PC-9 (cell line): ENCODE data around the gene LUZP1. TPM values are rescaled to one million over a fixed set of nuclear protein-coding genes. Genes with fewer than 3 reads are reported as not detected.
A peak's percentile ranks its signal among the peaks of the same experiment; 100 is the strongest.

Experiments
- BruUV-seq: library from RNA; stranded (reverse); fragments of 400-500 nt; replicated peaks from 2 replicates; lab custom pipeline; 2021; lab: Mats Ljungman, UMichigan
- CTCF ChIA-PET: fragments of 300-600 bp; sonication (Branson Sonifier 250); formaldehyde crosslinking; loops from one replicate; lab custom pipeline; 2022; ENCODE audit warnings: antibody characterized with exemption; lab: Charles Lee
- POLR2A ChIA-PET: fragments of 300-600 bp; sonication (Branson Sonifier 250); formaldehyde crosslinking; loops from one replicate; lab custom pipeline; 2022; ENCODE audit warnings: antibody characterized with exemption; ENCODE audit not compliant: unreplicated experiment; lab: Charles Lee
- DNase-seq, 2 experiments: peaks; one replicate each; pipeline versions ENCODE4 v3.0.0 to v3.0.0-alpha.2; 2015 to 2022; ENCODE audit warnings: mixed read lengths in 1 of 2
- H2AFZ ChIP-seq: fragments of 200-600 bp; sonication (generic); 2 replicates; pipeline ENCODE4 v1.8.1; 2017; ENCODE audit warnings: antibody characterized with exemption
- H3F3A ChIP-seq: fragments of 200-600 bp; sonication (generic); 2 replicates; pipeline ENCODE4 v1.8.1; 2017; ENCODE audit warnings: antibody characterized with exemption, mild to moderate bottlenecking, low read depth; ENCODE audit not compliant: insufficient read depth
- H3K27ac ChIP-seq: fragments of 200-600 bp; sonication (generic); 2 replicates; pipeline ENCODE4 v1.6.1; 2016; ENCODE audit warnings: mixed run types
- H3K27me3 ChIP-seq: fragments of 200-600 bp; sonication (generic); 2 replicates; pipeline ENCODE4 v1.6.1; 2016; ENCODE audit warnings: low read depth, mixed run types; ENCODE audit not compliant: insufficient read depth
- H3K36me3 ChIP-seq: fragments of 200-600 bp; sonication (generic); 2 replicates; pipeline ENCODE4 v1.6.1; 2016; ENCODE audit warnings: low read depth, mixed run types
- H3K4me1 ChIP-seq: fragments of 200-600 bp; sonication (generic); replicated peaks from 2 replicates; pipeline ENCODE4 v1.6.1; 2016; ENCODE audit warnings: mixed run types; ENCODE audit not compliant: insufficient read depth
- H3K4me2 ChIP-seq: fragments of 200-600 bp; sonication (generic); 2 replicates; pipeline ENCODE4 v1.6.1; 2017; ENCODE audit warnings: mixed run types
- H3K4me3 ChIP-seq: fragments of 200-600 bp; sonication (generic); 2 replicates; pipeline ENCODE4 v1.6.1; 2016; ENCODE audit warnings: mixed run types
- H3K79me2 ChIP-seq: fragments of 200-600 bp; sonication (generic); 2 replicates; pipeline ENCODE4 v1.6.1; 2017; ENCODE audit warnings: low read depth, mixed run types
- H3K9me2 ChIP-seq: fragments of 200-600 bp; sonication (generic); 2 replicates; pipeline ENCODE4 v1.8.1; 2017; ENCODE audit warnings: mild to moderate bottlenecking; ENCODE audit not compliant: insufficient read depth
- H3K9me3 ChIP-seq: fragments of 200-600 bp; sonication (generic); 2 replicates; pipeline ENCODE4 v1.8.1; 2016; ENCODE audit warnings: low read depth; ENCODE audit not compliant: insufficient read depth
- H4K20me1 ChIP-seq: fragments of 200-600 bp; sonication (generic); 2 replicates; pipeline ENCODE4 v1.8.1; 2017; ENCODE audit not compliant: insufficient read depth
- CTCF ChIP-seq: fragments of 200-600 bp; sonication (generic); conservative IDR thresholded peaks from 2 replicates; pipeline ENCODE4 v1.6.1; 2017; ENCODE audit warnings: mixed run types, antibody characterized with exemption, mild to moderate bottlenecking, moderate library complexity
- EZH2 ChIP-seq: fragments of 200-600 bp; sonication (generic); IDR thresholded peaks from 2 replicates; pipeline ENCODE4 v1.8.0; 2017; ENCODE audit warnings: antibody characterized with exemption, low read depth
- intact Hi-C: fragments of 100-400 bp; cut with micrococcal nuclease; formaldehyde crosslinking; loops from one replicate; pipeline ENCODE4 v1.10.0; 2022; ENCODE audit not compliant: unreplicated experiment
- total RNA-seq: library from RNA; stranded (reverse); gene quantifications from 2 replicates; pipeline ENCODE4 v1.2.3, GENCODE V29; 2021

The LUZP1 gene
- total RNA-seq, 1 experiment from 2014 or later = 35.0 TPM

- peak; percentile 47 to 55 for DNase-seq
- TF ChIP-seq CTCF (peak; percentile 80), EZH2 (no peak)
- H3K4me1 ChIP-seq = peaks cover 48% of the 10 kb centered on the region
- peaks cover 5% of the 10 kb centered on the region; the same call in 1 of the 2 replicates for H3K36me3 ChIP-seq
- peak overlapping the region; percentile 86 for H3K27ac ChIP-seq
- H2AFZ ChIP-seq = no peak overlapping the region
- no TSS peak for BruUV-seq
- H4K20me1 ChIP-seq = no peaks in the 10 kb centered on the region
- H3K27me3 ChIP-seq = no peaks in the 10 kb centered on the region
- H3K79me2 ChIP-seq = peaks cover 18% of the 10 kb centered on the region; the same call in 1 of the 2 replicates
- intact Hi-C loops = loop anchor here (1.0 to 2.0 kb wide), 2 partner anchors 86 to 122 kb away; no protein-coding TSS in a partner anchor
- CTCF ChIA-PET = interaction anchor here (0.5 to 3.0 kb wide), 3 partner anchors 86 to 325 kb away, joined by 4 to 35 read pairs (median 4); no protein-coding TSS in a partner anchor
- H3K9me2 ChIP-seq = no peaks in the 10 kb centered on the region
- no peak overlapping the region for H3K4me3 ChIP-seq
- POLR2A ChIA-PET = interaction anchor here (0.6 to 0.7 kb wide), 4 partner anchors 29 to 1002 kb away, joined by 3 to 11 read pairs (median 4); no protein-coding TSS in a partner anchor
- H3F3A ChIP-seq = peaks cover 54% of the 10 kb centered on the region
- no peaks in the 10 kb centered on the region for H3K9me3 ChIP-seq
- H3K4me2 ChIP-seq = peak overlapping the region; percentile 71
Observed at GRCh38 chr1:23098463-23099170, 70.0 kb downstream of the LUZP1 start.

GRCh38 chr1:23097316-23097715 is 71.3 kb downstream of the LUZP1 start:
- H3K36me3 ChIP-seq = peaks cover 5% of the 10 kb centered on the region; the same call in 1 of the 2 replicates
- peaks cover 42% of the 10 kb centered on the region for H3F3A ChIP-seq
- H4K20me1 ChIP-seq = no peaks in the 10 kb centered on the region
- TF ChIP-seq EZH2 = no peak
- TF ChIP-seq CTCF = no peak
- no peak overlapping the region for H3K4me2 ChIP-seq
- no peak overlapping the region for H3K4me3 ChIP-seq
- BruUV-seq = no TSS peak
- no peak for DNase-seq
- peaks cover 18% of the 10 kb centered on the region; the same call in 1 of the 2 replicates for H3K79me2 ChIP-seq
- no peak overlapping the region for H3K27ac ChIP-seq
- H3K9me2 ChIP-seq = no peaks in the 10 kb centered on the region
- intact Hi-C loops = no loop called here
- POLR2A ChIA-PET = no interaction called here
- H3K4me1 ChIP-seq = peaks cover 35% of the 10 kb centered on the region
- no peak overlapping the region for H2AFZ ChIP-seq
- CTCF ChIA-PET = interaction anchor here (0.5 to 0.6 kb wide), 2 partner anchors 119 to 120 kb away, joined by 4 to 10 read pairs; partner anchors contain the start of gene HTR1D
- no peaks in the 10 kb centered on the region for H3K9me3 ChIP-seq
- no peaks in the 10 kb centered on the region for H3K27me3 ChIP-seq

- H3K9me2 ChIP-seq = no peaks in the 10 kb centered on the region
- H3K79me2 ChIP-seq = no peaks in the 10 kb centered on the region
- no peaks in the 10 kb centered on the region for H3K27me3 ChIP-seq
- no peak for DNase-seq
- no peak overlapping the region for H3K4me2 ChIP-seq
- H2AFZ ChIP-seq = no peak overlapping the region
- H3K9me3 ChIP-seq = no peaks in the 10 kb centered on the region
- no peaks in the 10 kb centered on the region for H3K4me1 ChIP-seq
- ChIA-PET CTCF (no interaction called here), POLR2A (no interaction called here)
- peaks cover 5% of the 10 kb centered on the region; the same call in 1 of the 2 replicates for H3K36me3 ChIP-seq
- no peak overlapping the region for H3K27ac ChIP-seq
- H3F3A ChIP-seq = peaks cover 16% of the 10 kb centered on the region
- no peak overlapping the region for H3K4me3 ChIP-seq
- no TSS peak for BruUV-seq
- intact Hi-C loops = no loop called here
- TF ChIP-seq EZH2 (no peak), CTCF (no peak)
- H4K20me1 ChIP-seq = no peaks in the 10 kb centered on the region
Observed at GRCh38 chr1:23092447-23092846, 76.2 kb downstream of the LUZP1 start.
